GM12878 (cell line): ENCODE measurements around the gene FDX1. TPM values are rescaled to one million over a fixed set of nuclear protein-coding genes. Genes with fewer than 3 reads are reported as not detected.

Experiments
- ATAC-seq: fragments of 200-7000 bp; cut with Tn5 transposase; 3 replicates; pipeline ENCODE4 v1.9.1; 2020; ENCODE audit warnings: mild to moderate bottlenecking, moderate library complexity
- BruUV-seq: library from RNA; stranded (reverse); fragments of 400-500 nt; replicated peaks from 2 replicates; lab custom pipeline; 2021; lab: Mats Ljungman, UMichigan
- CTCF ChIA-PET: fragments of 300-600 bp; sonication (Branson Sonifier 250); formaldehyde crosslinking; extraction: SDS; loops from one replicate; lab custom pipeline; 2021; ENCODE audit warnings: inconsistent platforms; lab: Yijun Ruan, JAX
- POLR2A ChIA-PET: fragments of 350-600 bp; formaldehyde crosslinking; extraction: SDS; loops from one replicate; lab custom pipeline; 2021; ENCODE audit warnings: inconsistent platforms; lab: Charles Lee
- RAD21 ChIA-PET: fragments of 300-600 bp; sonication (Branson Sonifier 250); formaldehyde crosslinking; loops from one replicate; lab custom pipeline; 2023; ENCODE audit warnings: antibody characterized with exemption; ENCODE audit not compliant: unreplicated experiment; lab: Charles Lee
- SMC1A ChIA-PET: fragments of 300-600 bp; sonication (Branson Sonifier 250); formaldehyde crosslinking; loops from one replicate; lab custom pipeline; 2023; ENCODE audit not compliant: unreplicated experiment, uncharacterized antibody; lab: Charles Lee
- DNase-seq: peaks from one replicate; pipeline ENCODE4 v3.0.0-alpha.2; 2011; ENCODE audit warnings: low read depth, low spot score
- FAIRE-seq: peaks from 3 replicates; lab custom pipeline; 2011; peaks lifted over from hg19 to GRCh38; lab: Jason Lieb, UNC
- H2AFZ ChIP-seq: 2 replicates; pipeline ENCODE4 v1.6.0; 2011; ENCODE audit warnings: low read depth, low read length, control low read depth; ENCODE audit not compliant: control insufficient read depth
- H3K27ac ChIP-seq: 2 replicates; pipeline ENCODE4 v1.5.1; 2011; ENCODE audit warnings: control low read depth; ENCODE audit not compliant: control insufficient read depth, insufficient read depth
- H3K27me3 ChIP-seq, 2 experiments: replicated peaks in 1 of 2; 2 replicates each; pipeline versions ENCODE4 v1.6.0 to v1.6.1; 2011; ENCODE audit warnings: low read length in 1 of 2; ENCODE audit not compliant: control insufficient read depth in 2 of 2, insufficient read depth in 2 of 2
- H3K36me3 ChIP-seq, 2 experiments: 2 replicates each; pipeline ENCODE4 v1.5.1; 2011; ENCODE audit warnings: low read length in 1 of 2; ENCODE audit not compliant: control insufficient read depth in 2 of 2, insufficient read depth in 2 of 2
- H3K4me1 ChIP-seq: 2 replicates; pipeline ENCODE4 v1.6.1; 2011; ENCODE audit warnings: mild to moderate bottlenecking, low read length, moderate library complexity, mixed read lengths; ENCODE audit not compliant: control insufficient read depth, insufficient read depth
- H3K4me2 ChIP-seq: 2 replicates; pipeline ENCODE4 v1.6.0; 2011; ENCODE audit warnings: control low read depth; ENCODE audit not compliant: control insufficient read depth, insufficient read depth
- H3K4me3 ChIP-seq: fragments of 200-600 bp; sonication (generic); 2 replicates; pipeline ENCODE4 v1.5.1; 2016
- H3K79me2 ChIP-seq: 2 replicates; pipeline ENCODE4 v1.6.0; 2011; ENCODE audit warnings: low read length; ENCODE audit not compliant: control insufficient read depth, insufficient read depth
- H3K9ac ChIP-seq: 2 replicates; pipeline ENCODE4 v1.8.0; 2011; ENCODE audit warnings: low read length, control low read depth, mixed read lengths; ENCODE audit not compliant: control insufficient read depth, insufficient read depth
- H3K9me3 ChIP-seq: replicated peaks from 3 replicates; pipeline ENCODE4 v1.5.1; 2011; ENCODE audit warnings: mild to moderate bottlenecking, low read length; ENCODE audit not compliant: control insufficient read depth, insufficient read depth
- H4K20me1 ChIP-seq: 2 replicates; pipeline ENCODE4 v1.6.0; 2011; ENCODE audit not compliant: control insufficient read depth, insufficient read depth
- IRF4 ChIP-seq: IDR thresholded peaks from 2 replicates; pipeline ENCODE4 v1.6.1; 2011; ENCODE audit warnings: low read depth, low read length
- SIX5 ChIP-seq: IDR thresholded peaks from 2 replicates; pipeline ENCODE4 v1.6.1; 2011; ENCODE audit warnings: mild to moderate bottlenecking, low read depth, low read length, moderate library complexity; ENCODE audit not compliant: severe bottlenecking
- SMAD5 ChIP-seq: IDR thresholded peaks from 2 replicates; pipeline ENCODE4 v1.6.1; 2016; ENCODE audit warnings: antibody characterized with exemption, low read depth
- SPI1 ChIP-seq: IDR thresholded peaks from 2 replicates; pipeline ENCODE4 v1.6.1; 2011; ENCODE audit warnings: low read depth, mild to moderate bottlenecking, low read length, moderate library complexity, borderline replicate concordance; ENCODE audit not compliant: insufficient read depth
- TCF7 ChIP-seq: IDR thresholded peaks from 2 replicates; pipeline ENCODE4 v1.6.1; 2014; ENCODE audit warnings: antibody characterized with exemption, borderline replicate concordance
- YY1 ChIP-seq: IDR thresholded peaks from 2 replicates; pipeline ENCODE4 v1.6.1; 2011; ENCODE audit warnings: low read depth, mild to moderate bottlenecking, low read length
- ZBED1 ChIP-seq: IDR thresholded peaks from 2 replicates; pipeline ENCODE4 v1.6.1; 2016; ENCODE audit warnings: borderline replicate concordance
- WGBS: methylation state at CpG from one replicate; pipeline ENCODE4 v1.1.6; 2016; ENCODE audit warnings: low lambda C conversion rate; ENCODE audit not compliant: insufficient replicate concordance, insufficient coverage; ENCODE audit errors: missing lambda C conversion rate; 5-methylcytosine and 5-hydroxymethylcytosine counted together
- in situ Hi-C: fragments of 300-500 bp; cut with MboI; formaldehyde crosslinking; loops from 9 replicates; pipeline ENCODE4 v1.14.3; 2018; ENCODE audit warnings: mixed read lengths
- intact Hi-C: fragments of 100-400 bp; cut with micrococcal nuclease; formaldehyde crosslinking; loops from one replicate; pipeline ENCODE4 v1.14.2; 2022; ENCODE audit not compliant: unreplicated experiment
- polyA plus RNA-seq, 11 experiments: library from polyadenylated mRNA; depleted of rRNA in 4 of 11; unstranded in 6 of 11; stranded (reverse) in 5 of 11; fragments of >200 nt; fragmentation: Nextera tagmentation in 4 of 11; fragmentation: Illumina TruSeq in 1 of 11; extraction: Ambion mirVana in 4 of 11; extraction: Trizol in 1 of 11; gene quantifications; 1 replicate in 1 of 11; 2 replicates in 10 of 11; pipeline versions ENCODE4 v1.2.1 to v1.2.3, GENCODE V29; 2011 to 2016; ENCODE audit warnings: inconsistent platforms in 2 of 11, missing spikeins in 2 of 11, low read depth in 1 of 11
- total RNA-seq, 4 experiments: library from RNA; depleted of rRNA in 3 of 4; stranded (reverse); fragments of >200 nt in 3 of 4; fragmentation: Illumina TruSeq in 1 of 4; extraction: Trizol in 1 of 4; gene quantifications; 2 replicates each; pipeline versions ENCODE4 v1.2.1 to v1.2.3, GENCODE V29; 2013 to 2021
- TF ChIP-seq, protein P1 (sequence below): IDR thresholded peaks from 2 replicates; pipeline ENCODE4 v1.6.1; 2011; ENCODE audit warnings: mild to moderate bottlenecking, low read depth, low read length, moderate library complexity; ENCODE audit not compliant: insufficient replicate concordance
- TF ChIP-seq, protein P2 (sequence below): fragments of 450-650 bp; IDR thresholded peaks from 2 replicates; pipeline ENCODE4 v1.6.1; 2018; ENCODE audit warnings: mild to moderate bottlenecking, low read depth, moderate library complexity; ENCODE audit not compliant: partially characterized antibody
- TF ChIP-seq, protein P3 (sequence below): IDR thresholded peaks from 2 replicates; pipeline ENCODE4 v1.6.1; 2012; ENCODE audit warnings: low read depth, low read length, improper control_type of control experiment

The FDX1 gene
- total and polyA plus RNA-seq, 10 of the 15 experiments (the other 5 are each of a cell fraction or from before 2014, with no cell fraction given) = 3.9 to 20.3 (median 8.1) TPM

DNA sequence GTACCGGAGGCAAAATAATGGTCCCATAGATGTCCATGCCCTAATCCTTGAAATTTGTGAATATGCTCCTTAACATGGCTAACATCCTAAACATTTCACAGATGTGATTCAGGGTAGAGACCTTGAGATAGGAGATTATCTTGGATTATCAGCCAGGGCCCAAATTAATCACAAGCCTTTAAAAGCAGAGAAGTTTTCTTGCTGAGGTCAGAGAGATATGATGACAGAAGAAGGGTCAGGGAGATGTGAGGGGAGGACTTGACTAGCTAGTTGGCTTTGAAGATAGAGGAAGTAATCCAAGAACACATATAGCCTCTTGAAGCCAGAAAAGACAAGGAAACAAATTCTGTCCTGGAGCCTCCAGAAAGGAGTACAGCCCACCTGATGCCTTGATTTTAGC, 19.1 kb upstream of the FDX1 start:
- in situ Hi-C loops = no loop called here
- no peak for ATAC-seq
- no peaks in the 10 kb centered on the region for H3K79me2 ChIP-seq
- no TSS peak for BruUV-seq
- H2AFZ ChIP-seq = no peak overlapping the region
- H4K20me1 ChIP-seq = no peaks in the 10 kb centered on the region
- H3K4me1 ChIP-seq = no peaks in the 10 kb centered on the region
- DNase-seq = no peak
- ChIA-PET SMC1A (no interaction called here), CTCF (interaction anchor here (0.8 kb wide), 1 partner anchor 22 kb away, joined by 3 read pairs; no protein-coding TSS in a partner anchor), POLR2A (no interaction called here), RAD21 (interaction anchor here (0.6 kb wide), 1 partner anchor 32 kb away, joined by 4 read pairs; no protein-coding TSS in a partner anchor)
- H3K27me3 ChIP-seq = no peaks in the 10 kb centered on the region
- no peaks in the 10 kb centered on the region; the same call in 2 of the 3 replicates for H3K9me3 ChIP-seq
- 100% methylated on average over 1 of the region's 1 CpG for WGBS
- no peak overlapping the region for H3K27ac ChIP-seq
- no peak overlapping the region for H3K4me2 ChIP-seq
- no peak for FAIRE-seq
- intact Hi-C loops = no loop called here
- no peaks in the 10 kb centered on the region for H3K36me3 ChIP-seq
- H3K9ac ChIP-seq = no peak overlapping the region
- TF ChIP-seq, protein P1, sequence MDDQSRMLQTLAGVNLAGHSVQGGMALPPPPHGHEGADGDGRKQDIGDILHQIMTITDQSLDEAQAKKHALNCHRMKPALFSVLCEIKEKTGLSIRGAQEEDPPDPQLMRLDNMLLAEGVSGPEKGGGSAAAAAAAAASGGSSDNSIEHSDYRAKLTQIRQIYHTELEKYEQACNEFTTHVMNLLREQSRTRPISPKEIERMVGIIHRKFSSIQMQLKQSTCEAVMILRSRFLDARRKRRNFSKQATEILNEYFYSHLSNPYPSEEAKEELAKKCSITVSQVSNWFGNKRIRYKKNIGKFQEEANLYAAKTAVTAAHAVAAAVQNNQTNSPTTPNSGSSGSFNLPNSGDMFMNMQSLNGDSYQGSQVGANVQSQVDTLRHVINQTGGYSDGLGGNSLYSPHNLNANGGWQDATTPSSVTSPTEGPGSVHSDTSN = no peak
- TF ChIP-seq SIX5 = no peak
- no peak for TF ChIP-seq YY1
- no peak for TF ChIP-seq ZBED1
- no peak for TF ChIP-seq TCF7
- H3K4me3 ChIP-seq = no peak overlapping the region

DNA sequence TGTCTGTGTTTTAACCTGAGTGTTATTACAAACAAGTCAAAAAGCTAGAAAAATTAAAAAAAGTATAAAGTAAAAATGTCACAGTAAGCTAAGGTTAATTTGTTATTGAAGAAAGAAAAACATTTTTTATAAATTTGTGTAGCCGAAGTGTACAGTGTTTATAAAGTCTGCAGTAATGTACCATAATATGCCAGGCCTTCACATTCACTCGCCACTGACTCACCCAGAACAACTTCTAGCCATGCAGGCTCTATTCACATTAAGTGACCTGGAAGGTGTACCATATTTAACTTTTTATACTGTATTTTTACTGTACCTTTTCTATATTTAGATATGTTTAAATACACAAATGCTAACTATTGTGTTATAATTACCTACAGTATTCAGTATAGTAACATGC, 14.7 kb upstream of the FDX1 start:
- Histone ChIP-seq H3K4me2 (no peak overlapping the region), H2AFZ (no peak overlapping the region), H3K9ac (no peak overlapping the region), H3K4me1 (no peaks in the 10 kb centered on the region), H3K36me3 (no peaks in the 10 kb centered on the region), H3K9me3 (no peaks in the 10 kb centered on the region; the same call in 1 of the 3 replicates), H3K27ac (no peak overlapping the region), H3K79me2 (no peaks in the 10 kb centered on the region), H3K27me3 (no peaks in the 10 kb centered on the region), H4K20me1 (no peaks in the 10 kb centered on the region), H3K4me3 (no peak overlapping the region)
- SMC1A ChIA-PET = interaction anchor here (1.0 to 4.1 kb wide), 2 partner anchors 11 to 26 kb away, joined by 3 to 14 read pairs; no protein-coding TSS in a partner anchor
- ATAC-seq (no peak), DNase-seq (no peak), FAIRE-seq (no peak)
- RAD21 ChIA-PET = interaction anchor here (2.0 kb wide), 1 partner anchor 15 kb away, joined by 4 read pairs; the partner anchor contains the start of gene FDX1
- POLR2A ChIA-PET = no interaction called here
- no TSS peak for BruUV-seq
- intact Hi-C loops = no loop called here
- WGBS = 60% methylated on average over 2 of the region's 2 CpGs
- CTCF ChIA-PET = interaction anchor here (0.6 to 1.3 kb wide), 3 partner anchors 18 to 1623 kb away, joined by 3 to 4 read pairs (median 3); no protein-coding TSS in a partner anchor
- in situ Hi-C loops = no loop called here
- TF ChIP-seq SPI1 (no peak), TCF7 (no peak), IRF4 (no peak), SMAD5 (no peak)
- TF ChIP-seq, protein P2, sequence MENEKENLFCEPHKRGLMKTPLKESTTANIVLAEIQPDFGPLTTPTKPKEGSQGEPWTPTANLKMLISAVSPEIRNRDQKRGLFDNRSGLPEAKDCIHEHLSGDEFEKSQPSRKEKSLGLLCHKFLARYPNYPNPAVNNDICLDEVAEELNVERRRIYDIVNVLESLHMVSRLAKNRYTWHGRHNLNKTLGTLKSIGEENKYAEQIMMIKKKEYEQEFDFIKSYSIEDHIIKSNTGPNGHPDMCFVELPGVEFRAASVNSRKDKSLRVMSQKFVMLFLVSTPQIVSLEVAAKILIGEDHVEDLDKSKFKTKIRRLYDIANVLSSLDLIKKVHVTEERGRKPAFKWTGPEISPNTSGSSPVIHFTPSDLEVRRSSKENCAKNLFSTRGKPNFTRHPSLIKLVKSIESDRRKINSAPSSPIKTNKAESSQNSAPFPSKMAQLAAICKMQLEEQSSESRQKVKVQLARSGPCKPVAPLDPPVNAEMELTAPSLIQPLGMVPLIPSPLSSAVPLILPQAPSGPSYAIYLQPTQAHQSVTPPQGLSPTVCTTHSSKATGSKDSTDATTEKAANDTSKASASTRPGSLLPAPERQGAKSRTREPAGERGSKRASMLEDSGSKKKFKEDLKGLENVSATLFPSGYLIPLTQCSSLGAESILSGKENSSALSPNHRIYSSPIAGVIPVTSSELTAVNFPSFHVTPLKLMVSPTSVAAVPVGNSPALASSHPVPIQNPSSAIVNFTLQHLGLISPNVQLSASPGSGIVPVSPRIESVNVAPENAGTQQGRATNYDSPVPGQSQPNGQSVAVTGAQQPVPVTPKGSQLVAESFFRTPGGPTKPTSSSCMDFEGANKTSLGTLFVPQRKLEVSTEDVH = no peak
- TF ChIP-seq, protein P3, sequence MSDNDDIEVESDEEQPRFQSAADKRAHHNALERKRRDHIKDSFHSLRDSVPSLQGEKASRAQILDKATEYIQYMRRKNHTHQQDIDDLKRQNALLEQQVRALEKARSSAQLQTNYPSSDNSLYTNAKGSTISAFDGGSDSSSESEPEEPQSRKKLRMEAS = no peak
